K562 (cell line): Measurements from ENCODE around the gene ETV7. TPM values are rescaled to one million over a fixed set of nuclear protein-coding genes. Genes with fewer than 3 reads are reported as not detected.

Experiments used
- ATF6 ChIP-seq: sonication (generic); formaldehyde crosslinking; IDR thresholded peaks from 2 replicates; pipeline ENCODE4 v1.4.0; 2020; ENCODE audit warnings: mild to moderate bottlenecking, missing genetic modification reagents
- CREB5 ChIP-seq: fragments of 250-450 bp; sonication (Bioruptor Pico); IDR thresholded peaks from 2 replicates; pipeline ENCODE4 v1.5.0; 2020; ENCODE audit warnings: mild to moderate bottlenecking
- GATAD2B ChIP-seq: fragments of 450-650 bp; IDR thresholded peaks from 2 replicates; pipeline ENCODE4 v1.6.1; 2017; ENCODE audit warnings: mild to moderate bottlenecking, borderline replicate concordance
- GTF2F1 ChIP-seq: IDR thresholded peaks from 2 replicates; pipeline ENCODE4 v1.6.1; 2011; ENCODE audit warnings: low read depth, low read length, improper control_type of control experiment
- HNRNPK ChIP-seq: fragments of 200-400 bp; formaldehyde crosslinking; IDR thresholded peaks from one replicate; pipeline ENCODE4 v1.6.1; 2018; ENCODE audit warnings: mild to moderate bottlenecking, low read depth, low read length; ENCODE audit not compliant: poor library complexity, severe bottlenecking
- RAD21 ChIP-seq, 2 experiments: fragments of 250-450 bp in 1 of 2; fragments of 450-650 bp in 1 of 2; sonication (Bioruptor Pico) in 1 of 2; formaldehyde crosslinking in 1 of 2; IDR thresholded peaks in 1 of 2; conservative IDR thresholded peaks in 1 of 2; 2 replicates each; pipeline versions ENCODE4 v1.4.0 to v1.8.0; 2020 to 2022; ENCODE audit warnings: mild to moderate bottlenecking in 2 of 2, moderate library complexity in 1 of 2
- ZFP36 ChIP-seq: fragments of 150-350 bp; IDR thresholded peaks from 2 replicates; pipeline ENCODE4 v1.6.1; 2018; ENCODE audit warnings: low read length, low read depth; ENCODE audit not compliant: partially characterized antibody
- ZNF124 ChIP-seq: sonication (generic); formaldehyde crosslinking; IDR thresholded peaks from 2 replicates; pipeline ENCODE4 v1.8.1; 2022; ENCODE audit warnings: missing genetic modification reagents
- ZNF584 ChIP-seq: fragments of 200-800 bp; sonication (Bioruptor generic); IDR thresholded peaks from 2 replicates; pipeline ENCODE4 v1.6.1; 2016; ENCODE audit warnings: low read depth, mild to moderate bottlenecking, missing genetic modification characterization, missing compliant biosample characterization
- polyA plus RNA-seq, 8 experiments: library from polyadenylated mRNA; depleted of rRNA in 4 of 8; stranded (reverse) in 5 of 8; unstranded in 3 of 8; fragments of >200 nt; fragmentation: Nextera tagmentation in 2 of 8; fragmentation: Illumina TruSeq in 1 of 8; extraction: Ambion mirVana in 2 of 8; extraction: Trizol in 1 of 8; gene quantifications; 2 replicates each; pipeline versions ENCODE4 v1.2.1 to v1.2.3, GENCODE V29; 2011 to 2014; ENCODE audit warnings: inconsistent platforms in 1 of 8, missing spikeins in 1 of 8
- total RNA-seq, 7 experiments: library from RNA; depleted of rRNA in 6 of 7; stranded (reverse); fragments of >200 nt in 6 of 7; fragmentation: Illumina TruSeq in 2 of 7; extraction: Trizol in 2 of 7; gene quantifications; 2 replicates each; pipeline versions ENCODE4 v1.2.1 to v1.2.3, GENCODE V29; 2011 to 2021; ENCODE audit warnings: low replicate concordance in 1 of 7
- TF ChIP-seq, protein P1 (sequence below): fragments of 450-650 bp; IDR thresholded peaks from 2 replicates; pipeline ENCODE4 v1.6.1; 2018; ENCODE audit warnings: mild to moderate bottlenecking, low read depth; ENCODE audit not compliant: partially characterized antibody
- TF ChIP-seq, protein P2 (sequence below): fragments of 250-450 bp; sonication (Bioruptor Pico); IDR thresholded peaks from 2 replicates; pipeline ENCODE4 v1.8.0; 2021; ENCODE audit warnings: moderate library complexity, mild to moderate bottlenecking, inconsistent platforms
- TF ChIP-seq, protein P3 (sequence below): sonication (generic); formaldehyde crosslinking; IDR thresholded peaks from 2 replicates; pipeline ENCODE4 v1.8.1; 2023; ENCODE audit warnings: mild to moderate bottlenecking, missing genetic modification reagents

Gene ETV7
- total and polyA plus RNA-seq, 9 of the 15 experiments (the other 6 are each of a cell fraction or from before 2014, with no cell fraction given) = 0.07 to 0.22 (median 0.14) TPM; not detected in 3

GRCh38 chr6:36423101-36423824, 35.8 kb upstream of the ETV7 start (continued):
- TF ChIP-seq CREB5 = no peak
- TF ChIP-seq, protein P1, sequence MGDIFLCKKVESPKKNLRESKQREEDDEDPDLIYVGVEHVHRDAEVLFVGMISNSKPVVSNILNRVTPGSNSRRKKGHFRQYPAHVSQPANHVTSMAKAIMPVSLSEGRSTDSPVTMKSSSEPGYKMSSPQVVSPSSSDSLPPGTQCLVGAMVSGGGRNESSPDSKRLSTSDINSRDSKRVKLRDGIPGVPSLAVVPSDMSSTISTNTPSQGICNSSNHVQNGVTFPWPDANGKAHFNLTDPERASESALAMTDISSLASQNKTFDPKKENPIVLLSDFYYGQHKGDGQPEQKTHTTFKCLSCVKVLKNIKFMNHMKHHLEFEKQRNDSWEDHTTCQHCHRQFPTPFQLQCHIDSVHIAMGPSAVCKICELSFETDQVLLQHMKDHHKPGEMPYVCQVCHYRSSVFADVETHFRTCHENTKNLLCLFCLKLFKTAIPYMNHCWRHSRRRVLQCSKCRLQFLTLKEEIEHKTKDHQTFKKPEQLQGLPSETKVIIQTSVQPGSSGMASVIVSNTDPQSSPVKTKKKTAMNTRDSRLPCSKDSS = no peak
- TF ChIP-seq ZFP36 = no peak
- TF ChIP-seq GATAD2B = peak; percentile 21; the same call in 1 of the 2 replicates
- TF ChIP-seq HNRNPK = no peak
- no peak; the same call in 1 of the 2 replicates for TF ChIP-seq GTF2F1
- TF ChIP-seq, protein P2, sequence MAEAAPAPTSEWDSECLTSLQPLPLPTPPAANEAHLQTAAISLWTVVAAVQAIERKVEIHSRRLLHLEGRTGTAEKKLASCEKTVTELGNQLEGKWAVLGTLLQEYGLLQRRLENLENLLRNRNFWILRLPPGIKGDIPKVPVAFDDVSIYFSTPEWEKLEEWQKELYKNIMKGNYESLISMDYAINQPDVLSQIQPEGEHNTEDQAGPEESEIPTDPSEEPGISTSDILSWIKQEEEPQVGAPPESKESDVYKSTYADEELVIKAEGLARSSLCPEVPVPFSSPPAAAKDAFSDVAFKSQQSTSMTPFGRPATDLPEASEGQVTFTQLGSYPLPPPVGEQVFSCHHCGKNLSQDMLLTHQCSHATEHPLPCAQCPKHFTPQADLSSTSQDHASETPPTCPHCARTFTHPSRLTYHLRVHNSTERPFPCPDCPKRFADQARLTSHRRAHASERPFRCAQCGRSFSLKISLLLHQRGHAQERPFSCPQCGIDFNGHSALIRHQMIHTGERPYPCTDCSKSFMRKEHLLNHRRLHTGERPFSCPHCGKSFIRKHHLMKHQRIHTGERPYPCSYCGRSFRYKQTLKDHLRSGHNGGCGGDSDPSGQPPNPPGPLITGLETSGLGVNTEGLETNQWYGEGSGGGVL = no peak
- peak; percentile 83 for TF ChIP-seq ZNF584 (CRISPR knock-in tag)
- TF ChIP-seq, protein P3, sequence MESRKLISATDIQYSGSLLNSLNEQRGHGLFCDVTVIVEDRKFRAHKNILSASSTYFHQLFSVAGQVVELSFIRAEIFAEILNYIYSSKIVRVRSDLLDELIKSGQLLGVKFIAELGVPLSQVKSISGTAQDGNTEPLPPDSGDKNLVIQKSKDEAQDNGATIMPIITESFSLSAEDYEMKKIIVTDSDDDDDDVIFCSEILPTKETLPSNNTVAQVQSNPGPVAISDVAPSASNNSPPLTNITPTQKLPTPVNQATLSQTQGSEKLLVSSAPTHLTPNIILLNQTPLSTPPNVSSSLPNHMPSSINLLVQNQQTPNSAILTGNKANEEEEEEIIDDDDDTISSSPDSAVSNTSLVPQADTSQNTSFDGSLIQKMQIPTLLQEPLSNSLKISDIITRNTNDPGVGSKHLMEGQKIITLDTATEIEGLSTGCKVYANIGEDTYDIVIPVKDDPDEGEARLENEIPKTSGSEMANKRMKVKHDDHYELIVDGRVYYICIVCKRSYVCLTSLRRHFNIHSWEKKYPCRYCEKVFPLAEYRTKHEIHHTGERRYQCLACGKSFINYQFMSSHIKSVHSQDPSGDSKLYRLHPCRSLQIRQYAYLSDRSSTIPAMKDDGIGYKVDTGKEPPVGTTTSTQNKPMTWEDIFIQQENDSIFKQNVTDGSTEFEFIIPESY (CRISPR knock-in tag) = peak; percentile 46; the same call in 1 of the 2 replicates
- peak; percentile 96 to 98 for TF ChIP-seq RAD21 (CRISPR knock-in tag; conservative IDR thresholded peaks at IDR 0.05 in 1 of 2, IDR thresholded peaks at IDR 0.05 in 1 of 2)
- TF ChIP-seq ZNF124 = no peak
- TF ChIP-seq ATF6 (CRISPR knock-in tag) = peak; percentile 35; the same call in 1 of the 2 replicates
